ENCODE data around the gene PIP. TPM values are rescaled to one million over a fixed set of nuclear protein-coding genes. Genes with fewer than 3 reads are reported as not detected.
"Not testable (repeated sequence)": the region's sequence is repeated elsewhere in the genome, so short reads cannot be mapped to it uniquely, and the experiment has no call there.

PIP gene
- total RNA-seq, 1 experiment from 2014 or later: not detected

- no peak for DNase-seq (ENCODE audit: low read depth)
Measured at GRCh38 chr7:143177374-143178119, 45.7 kb downstream of the PIP start.

GRCh38 chr7:143180771-143181170 is 48.9 kb downstream of the PIP start:
- not testable (repeated sequence) for DNase-seq (ENCODE audit: low read depth)

GRCh38 chr7:143181349-143181748 is 49.5 kb downstream of the PIP start:
- no peak for DNase-seq (ENCODE audit: low read depth)

DNA sequence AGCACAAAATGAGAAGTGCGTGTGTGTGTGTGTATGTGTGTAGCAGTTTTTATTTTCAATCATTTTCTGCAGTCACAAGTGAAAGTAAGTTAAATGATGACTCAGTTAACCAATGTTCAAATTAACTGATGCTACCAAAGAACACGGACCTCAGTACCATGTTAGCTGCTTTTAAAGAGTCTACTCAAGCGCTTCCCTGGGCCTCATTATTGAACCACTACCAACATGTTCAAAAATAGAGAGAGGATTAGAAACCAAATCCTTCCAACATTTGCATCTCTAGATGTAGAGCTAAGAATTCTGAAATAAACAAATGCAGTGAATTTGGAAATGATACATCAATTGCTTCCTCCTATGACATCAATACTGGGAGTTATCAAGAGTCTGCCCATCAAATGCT is 51.1 kb downstream of the PIP start, which contains the start of gene TAS2R39:
Gene TAS2R39 (plus strand): TSS at position 396 of the 400 bp plus-strand sequence. CDS start 0 bp downstream, at position 396.
- no peak for DNase-seq (ENCODE audit: low read depth)

DNA sequence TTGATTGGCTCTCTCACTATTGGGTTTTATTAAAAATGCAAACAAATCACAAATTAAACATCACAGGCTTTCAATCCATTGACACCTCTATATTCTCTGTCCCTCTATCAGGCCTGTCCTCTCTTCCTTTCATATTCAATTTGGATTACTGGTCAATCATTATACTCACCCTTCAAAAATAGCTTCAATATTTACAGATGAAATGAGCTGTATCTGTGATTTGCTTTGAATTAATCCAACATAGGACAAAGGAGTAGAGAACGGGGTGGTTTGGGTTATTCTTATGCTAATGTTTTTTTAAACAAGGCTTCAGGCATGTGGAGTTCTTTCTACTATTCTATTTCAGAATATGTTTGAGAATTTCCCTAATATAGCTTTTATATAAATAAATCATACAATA is 53.7 kb downstream of the PIP start:
- DNase-seq (ENCODE audit: low read depth): no peak

GRCh38 chr7:143188994-143189393 is 57.1 kb downstream of the PIP start:
- no peak for DNase-seq (ENCODE audit: low read depth)

Other genes starting within 250 kb of the PIP start
- gene TRPV6, start 246.3 kb upstream of the PIP start, total RNA-seq (2014; rRNA removed; shearing (Covaris generic)): not detected in 2 replicates
- gene TRPV5, start 198.3 kb upstream of the PIP start, total RNA-seq (2014; rRNA removed; shearing (Covaris generic)): not detected in 2 replicates
- not detected in 2 replicates for gene LLCFC1, start 192.6 kb upstream of the PIP start, total RNA-seq (2014; rRNA removed; shearing (Covaris generic))
- gene KEL, start 169.7 kb upstream of the PIP start, total RNA-seq (2014; rRNA removed; shearing (Covaris generic)): not detected in 2 replicates
- gene OR9A2, start 104.9 kb upstream of the PIP start, total RNA-seq (2014; rRNA removed; shearing (Covaris generic)): not detected in 2 replicates
- not detected in 2 replicates for gene OR6V1, start 79.7 kb upstream of the PIP start, total RNA-seq (2014; rRNA removed; shearing (Covaris generic))
- gene TAS2R39, start 51.3 kb downstream of the PIP start, total RNA-seq (2014; rRNA removed; shearing (Covaris generic)): not detected in 2 replicates
- gene TAS2R40, start 90.0 kb downstream of the PIP start, total RNA-seq (2014; rRNA removed; shearing (Covaris generic)): not detected in 2 replicates
- gene GSTK1, start 131.4 kb downstream of the PIP start, total RNA-seq (2014; rRNA removed; shearing (Covaris generic)): 96.1 and 111 TPM in 2 replicates
- gene TMEM139, start 152.9 kb downstream of the PIP start, total RNA-seq (2014; rRNA removed; shearing (Covaris generic)): not detected in 2 replicates
- gene CASP2, start 156.3 kb downstream of the PIP start, total RNA-seq (2014; rRNA removed; shearing (Covaris generic)): 8.8 and 15.1 TPM in 2 replicates
- gene CLCN1, start 184.0 kb downstream of the PIP start, total RNA-seq (2014; rRNA removed; shearing (Covaris generic)): not detected in 2 replicates
- gene FAM131B, start 230.6 kb downstream of the PIP start, total RNA-seq (2014; rRNA removed; shearing (Covaris generic)): not detected in 2 replicates
- gene ZYX, start 249.3 kb downstream of the PIP start, total RNA-seq (2014; rRNA removed; shearing (Covaris generic)): 35.9 and 51.5 TPM in 2 replicates

All from RPMI7951 (cell line).